DMS114 treated with DMSO at 0.1 percent for 48 hours (cell line): ENCODE results near the gene RAB22A.

ENCODE experiments used
- DNase-seq: peaks from one replicate; lab custom pipeline; 2025; ENCODE audit not compliant: unreplicated experiment; lab: John Stamatoyannopoulos, UW

RAB22A gene

GRCh38 chr20:58309591-58310290 is at the start of gene RAB22A:
RAB22A (plus strand) TSS chr20:58309715; CDS start chr20:58309977, 262 bp downstream.
- DNase-seq = no peak

GRCh38 chr20:58260006-58260405 is 49.5 kb upstream of the RAB22A start:
- no peak for DNase-seq

- DNase-seq = no peak
These were observed 47.9 kb upstream of the RAB22A start for GRCh38 chr20:58261660-58262059.

DNA sequence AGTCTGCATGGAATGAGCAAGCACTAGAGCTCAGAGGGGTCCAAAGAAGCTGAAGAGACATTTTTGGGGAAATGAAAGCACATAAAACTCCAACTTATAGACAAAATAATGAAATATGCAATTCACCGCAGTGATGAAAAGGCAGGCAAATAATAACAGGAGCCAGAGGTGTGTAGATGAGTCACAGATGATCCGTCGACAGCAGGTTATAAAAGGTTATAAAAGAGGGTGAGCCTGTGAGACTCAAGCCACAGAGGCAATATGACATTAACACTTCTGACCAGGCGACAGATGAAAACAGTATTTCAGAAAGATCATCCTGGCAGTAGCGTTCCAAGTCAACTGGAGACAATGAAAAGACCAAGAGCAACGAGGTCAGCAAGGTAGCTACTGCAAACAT is 45.2 kb upstream of the RAB22A start:
- DNase-seq = no peak

DNA sequence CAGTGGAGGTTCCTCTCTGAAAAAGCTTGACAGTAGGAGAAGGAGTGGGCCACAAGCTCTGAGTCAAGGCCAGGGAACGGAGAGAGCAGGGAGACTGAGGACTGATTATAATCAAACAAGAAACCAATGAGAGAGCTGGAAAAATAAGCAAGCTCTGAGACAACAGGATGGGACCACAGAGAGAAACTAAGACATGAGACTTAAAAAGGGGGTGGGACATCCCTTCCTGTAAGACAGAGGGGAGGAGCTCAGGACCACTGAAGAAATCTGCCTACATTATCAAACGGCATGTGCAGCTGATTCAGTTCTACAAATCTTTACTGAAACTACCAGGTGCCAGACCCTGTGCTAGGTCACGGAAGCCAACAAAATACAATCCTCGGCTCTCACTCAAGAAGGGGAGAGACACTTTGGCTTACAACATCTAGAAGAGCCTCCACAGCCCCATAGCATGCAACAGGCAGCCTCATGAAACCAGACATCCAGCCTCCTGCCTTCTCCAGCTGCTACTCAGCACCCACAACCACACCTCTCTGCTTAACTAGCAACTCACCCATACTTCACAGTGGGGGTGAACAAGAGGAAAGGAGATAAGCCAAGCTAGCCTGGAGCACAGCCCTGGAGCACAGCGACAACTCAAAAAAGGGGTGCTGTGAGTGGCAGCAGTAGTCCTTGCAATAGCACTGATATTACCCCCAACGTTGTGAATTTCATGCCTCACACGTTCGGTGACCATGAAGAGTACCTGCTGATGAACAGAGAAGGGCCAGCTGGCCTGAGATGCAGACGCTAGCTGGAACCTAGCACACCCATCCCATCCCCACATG is 41.9 kb upstream of the RAB22A start:
- DNase-seq = no peak

DNA sequence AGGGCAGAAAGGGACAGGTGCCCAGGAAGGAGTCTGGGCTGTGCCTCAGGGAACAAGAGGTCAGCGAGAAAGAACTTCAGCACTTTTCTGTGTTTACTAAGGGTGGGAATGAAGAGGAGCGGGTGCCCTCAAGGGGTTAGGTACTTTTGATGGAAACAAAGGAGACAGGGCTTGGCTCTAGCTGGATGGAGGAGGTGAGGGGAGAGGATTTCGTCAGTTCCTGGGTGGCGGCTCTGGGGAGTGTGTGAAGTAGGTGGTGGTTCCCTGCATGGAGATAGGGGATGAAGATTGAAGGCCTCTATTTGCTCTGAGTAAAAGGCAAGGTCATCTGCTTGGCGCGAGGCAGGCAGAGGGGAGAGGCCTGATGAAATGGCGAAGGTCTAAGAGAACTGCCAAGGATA is 41.1 kb upstream of the RAB22A start:
- DNase-seq = no peak

DNA sequence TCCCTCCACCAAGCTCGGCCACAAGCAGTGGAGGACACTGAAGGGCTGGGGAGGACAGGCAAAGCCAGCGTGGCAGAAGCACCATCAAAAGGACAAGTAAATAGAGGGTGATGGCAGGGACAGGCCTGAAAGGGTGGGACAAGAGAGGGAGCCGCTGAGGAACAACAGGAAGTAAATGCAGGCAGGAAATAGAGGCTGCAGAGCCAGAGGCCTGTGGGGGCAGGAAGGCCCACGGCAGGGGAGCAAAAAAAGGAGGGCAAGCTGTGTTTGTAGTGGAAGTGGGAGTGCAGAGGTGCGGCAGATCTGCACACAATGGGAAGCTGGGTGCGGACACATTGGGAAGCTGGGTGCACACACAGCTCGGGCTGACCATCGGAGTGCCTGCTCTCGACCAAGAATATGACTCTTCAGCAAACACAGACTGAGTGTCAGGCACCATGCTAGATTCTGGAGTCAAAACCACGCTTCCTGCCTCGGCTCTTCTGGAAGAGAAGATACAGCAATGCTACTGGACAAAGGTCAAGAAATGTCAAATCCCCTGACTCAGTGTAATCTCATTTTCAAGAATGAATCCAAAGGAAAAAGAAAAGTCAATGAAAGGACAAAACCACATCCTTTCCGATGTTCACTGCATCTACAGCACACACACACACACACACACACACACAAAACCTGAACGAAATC is 40.4 kb upstream of the RAB22A start:
- no peak for DNase-seq

DNA sequence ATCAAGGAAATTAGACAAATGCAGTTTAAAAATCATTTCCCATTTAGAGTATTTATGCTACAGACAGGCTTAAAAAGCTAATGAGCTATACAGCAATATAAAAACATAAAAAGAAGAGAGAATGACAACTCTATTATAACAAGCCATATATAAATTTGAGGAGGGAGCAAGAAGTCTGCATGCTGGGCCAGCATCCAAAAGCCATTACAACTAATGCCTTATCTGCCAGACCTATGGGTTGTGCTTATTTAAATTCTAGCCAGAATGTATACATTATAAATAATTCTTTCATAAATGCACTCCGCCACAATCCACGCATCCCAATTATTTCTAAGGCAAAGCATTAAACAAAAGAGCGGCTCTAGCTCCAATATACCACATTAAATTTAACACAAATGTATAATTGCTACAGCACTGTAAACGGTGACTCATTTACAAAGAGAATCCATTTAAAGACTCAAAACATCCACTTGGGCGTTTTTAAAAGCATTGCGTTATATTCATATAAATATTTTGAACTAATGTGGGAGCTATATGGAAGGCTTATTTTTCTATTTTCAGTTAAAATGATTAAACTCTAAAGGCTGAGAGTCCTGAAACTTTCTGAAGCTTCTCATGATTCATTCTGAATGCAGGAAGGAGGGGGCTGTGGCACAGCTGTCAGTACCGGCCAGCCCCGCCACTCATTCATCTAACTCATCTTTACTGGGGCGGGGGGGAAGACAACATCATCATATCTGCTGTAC is 37.7 kb upstream of the RAB22A start:
- no peak for DNase-seq

DNA sequence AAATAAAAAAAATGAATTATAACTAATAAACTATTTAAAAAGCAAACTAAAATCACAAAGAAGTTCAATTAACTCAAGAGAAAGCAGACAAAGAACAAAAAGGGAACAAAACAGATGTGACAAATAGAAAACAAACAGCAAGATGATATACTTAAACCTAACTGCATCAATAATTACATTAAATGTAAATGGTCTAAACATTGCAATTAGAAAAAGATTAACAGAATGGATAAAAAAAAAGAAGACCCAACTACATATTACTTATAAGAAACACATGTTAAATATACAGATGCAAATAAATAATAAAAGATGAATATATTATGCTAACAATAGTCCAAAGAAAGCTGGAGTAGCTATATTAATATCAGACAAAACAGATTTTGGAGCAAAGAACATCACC is 35.1 kb upstream of the RAB22A start:
- no peak for DNase-seq

DNA sequence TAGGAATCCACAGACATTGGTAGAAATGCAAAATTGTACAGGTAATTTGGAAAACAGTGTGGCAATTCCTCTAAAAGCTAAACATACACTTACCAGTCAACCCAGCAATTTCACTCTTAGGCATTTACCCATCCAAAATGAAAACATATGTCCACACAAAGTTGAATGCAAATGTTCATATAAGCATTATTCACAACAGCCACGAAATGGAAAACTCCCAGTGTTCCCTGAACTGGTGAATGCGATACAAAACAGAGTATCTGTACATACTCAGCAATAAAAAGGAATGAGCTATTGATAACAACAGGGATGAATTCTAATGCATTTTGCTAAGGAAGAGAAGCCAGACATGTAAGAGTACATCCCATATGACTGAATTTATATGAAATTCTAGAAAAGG is 32.4 kb upstream of the RAB22A start:
- DNase-seq = no peak

DNA sequence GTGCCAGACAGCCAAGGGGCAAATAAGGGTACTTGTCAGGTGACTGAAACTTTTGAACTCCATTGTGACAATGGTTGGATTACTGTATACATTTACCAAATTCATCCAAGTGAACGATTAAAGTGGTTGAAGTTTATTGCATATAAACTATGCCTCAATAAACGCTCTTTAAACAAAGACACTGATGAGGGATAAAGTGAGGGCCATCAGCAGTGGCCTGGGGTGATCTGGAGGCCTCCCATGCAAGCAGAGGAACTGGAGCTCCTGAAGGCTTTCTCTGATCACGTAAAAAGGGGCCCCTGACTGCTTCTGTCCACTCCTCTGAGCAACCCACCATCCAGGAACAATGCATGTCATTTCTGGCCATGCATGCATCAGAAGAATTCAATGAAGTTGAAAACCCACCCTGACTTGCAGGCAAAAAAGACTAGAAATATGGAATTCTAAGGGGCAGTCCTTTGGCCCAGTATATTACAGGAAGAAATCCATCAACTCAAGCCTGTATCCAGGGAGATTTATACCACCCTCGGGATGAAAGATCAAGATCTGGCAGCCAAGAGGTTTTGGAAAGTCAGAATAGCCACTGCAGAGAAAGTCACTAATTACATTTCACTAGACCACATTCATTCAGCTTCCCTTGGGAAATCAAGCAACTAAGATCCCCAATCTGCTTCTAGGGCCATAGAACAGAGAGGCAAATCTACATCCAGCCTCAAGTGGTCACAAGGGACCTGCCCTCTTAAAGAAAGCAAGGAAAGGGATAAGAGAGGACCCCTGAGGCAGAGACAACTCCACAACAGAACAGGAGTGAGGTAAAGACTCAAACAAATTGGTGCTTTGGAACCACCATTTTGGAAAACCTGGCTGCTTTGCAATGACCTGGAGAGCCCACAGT is 31.7 kb upstream of the RAB22A start:
- no peak for DNase-seq

DNA sequence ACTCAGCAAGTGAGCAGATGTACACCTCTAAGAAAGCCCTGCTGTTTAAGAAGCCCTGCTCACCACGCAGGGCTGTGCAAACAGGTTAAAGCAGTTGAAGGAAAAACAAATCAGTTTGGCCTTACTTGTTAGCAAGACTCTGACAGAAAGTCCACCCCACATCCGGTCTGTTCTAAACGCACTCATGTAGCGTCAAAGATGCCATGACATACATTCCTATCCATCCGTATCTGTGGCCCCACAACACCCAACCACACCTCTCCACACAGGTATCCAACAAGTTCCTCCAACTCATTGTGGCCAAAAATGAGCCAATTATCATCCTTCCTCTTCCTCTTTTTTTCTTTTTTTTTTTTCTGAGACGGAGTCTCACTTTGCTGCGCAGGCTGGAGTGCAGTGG is 22.8 kb upstream of the RAB22A start:
- DNase-seq = no peak

DNA sequence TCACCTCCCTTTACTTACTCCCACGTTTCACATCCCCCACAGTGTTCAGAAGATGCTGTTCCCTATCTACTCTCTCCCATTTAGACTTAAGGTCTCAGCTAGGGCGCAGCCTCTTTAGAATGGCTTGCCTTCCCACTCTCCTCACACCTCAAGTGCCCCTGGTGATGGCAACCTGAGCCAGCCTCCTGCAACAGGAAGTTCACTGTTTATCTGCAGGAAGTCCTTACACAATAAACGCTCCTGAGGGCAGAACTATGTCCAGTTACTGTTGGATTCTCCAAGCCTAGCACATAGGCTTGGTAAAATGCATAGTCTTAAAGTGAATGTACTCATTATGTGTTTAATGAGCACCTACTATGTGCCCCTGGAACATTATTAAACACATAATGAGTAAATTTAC is 21.9 kb upstream of the RAB22A start:
- DNase-seq = no peak

DNA sequence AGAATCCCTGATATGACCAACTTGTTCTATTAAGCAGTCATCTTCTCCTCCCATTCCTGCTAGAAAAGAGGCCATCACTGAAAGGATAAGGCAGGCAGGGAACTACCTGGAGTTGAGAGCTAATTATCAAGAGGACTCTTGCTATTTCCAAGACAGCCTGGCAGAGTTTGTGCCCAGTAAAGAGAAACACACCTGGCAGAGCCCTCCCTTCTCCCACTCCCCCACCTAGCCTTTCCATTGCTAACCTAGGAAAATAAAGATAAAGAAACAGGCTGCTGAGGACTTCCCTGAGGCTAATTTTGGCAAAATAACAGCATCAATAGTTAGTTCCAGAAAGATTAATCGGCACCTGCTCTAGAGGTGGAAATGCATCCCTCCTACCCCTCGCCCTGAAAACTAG is 20.4 kb upstream of the RAB22A start:
- no peak for DNase-seq

- DNase-seq = no peak
These were observed 16.1 kb upstream of the RAB22A start for GRCh38 chr20:58293453-58293852.

GRCh38 chr20:58294497-58295455 is 14.7 kb upstream of the RAB22A start:
- no peak for DNase-seq

DNA sequence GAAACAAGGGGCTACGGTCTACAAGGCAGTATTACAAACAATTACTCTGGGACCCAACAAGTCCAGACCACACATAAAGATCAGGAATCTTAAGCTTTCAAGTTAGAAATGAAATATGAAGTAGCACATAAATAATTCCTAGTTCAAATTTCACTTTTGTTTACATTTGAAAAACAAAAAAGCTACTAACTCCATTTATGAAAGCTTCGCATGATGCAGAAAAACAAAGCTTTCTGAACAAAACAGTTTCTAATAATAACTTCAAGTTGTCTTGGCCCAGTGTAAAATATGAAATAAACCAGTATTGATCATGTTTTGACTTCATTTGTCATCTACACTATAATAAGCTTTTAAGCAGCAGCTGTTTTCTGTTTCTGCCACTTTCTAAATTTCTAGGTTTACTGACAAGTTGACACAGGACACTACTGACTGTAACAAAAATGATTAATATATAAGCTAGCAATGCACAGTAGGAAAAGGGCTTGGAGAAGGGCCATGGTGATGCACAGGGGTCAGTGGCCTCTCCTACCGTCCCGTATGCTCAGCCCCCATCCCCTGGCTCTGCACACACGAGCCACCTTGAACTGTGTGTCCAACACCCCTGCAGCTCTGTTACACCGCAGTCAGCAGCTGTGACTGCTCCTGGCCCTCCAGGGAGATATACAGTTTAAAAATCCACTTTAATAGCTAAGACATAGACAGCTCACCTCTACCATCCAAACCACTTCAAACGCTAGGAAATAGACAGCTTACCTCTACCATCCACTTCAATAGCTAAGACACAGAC is 13.3 kb upstream of the RAB22A start:
- DNase-seq = no peak

DNA sequence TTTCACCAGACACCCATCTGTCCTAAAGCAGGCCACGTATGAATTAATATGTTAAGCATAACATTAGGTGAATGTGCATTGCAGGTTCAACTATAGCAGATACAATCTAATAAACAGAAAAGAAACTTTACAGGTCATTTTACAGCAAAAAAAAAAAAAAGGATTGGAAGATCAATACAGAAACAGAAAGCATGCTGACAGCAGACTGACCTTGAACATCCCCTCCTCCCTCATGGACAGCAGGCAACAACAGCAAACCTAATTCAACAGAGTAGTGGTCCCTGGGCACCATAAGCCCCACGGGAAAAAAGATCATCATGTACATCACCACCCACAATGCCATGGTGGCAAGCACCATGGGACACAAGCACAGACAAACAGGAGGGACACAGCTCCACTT is 12.1 kb upstream of the RAB22A start:
- no peak for DNase-seq
